GM21390 (cell line): ENCODE measurements around the gene CANT1.
"Not testable (repeated sequence)": the region's sequence is repeated elsewhere in the genome, so short reads cannot be mapped to it uniquely, and the experiment has no call there.

Experiments
- ATAC-seq: cut with Tn5 transposase; IDR thresholded peaks from one replicate; pipeline ENCODE4 v1.9.1; 2021; ENCODE audit not compliant: unreplicated experiment

CANT1 gene

DNA sequence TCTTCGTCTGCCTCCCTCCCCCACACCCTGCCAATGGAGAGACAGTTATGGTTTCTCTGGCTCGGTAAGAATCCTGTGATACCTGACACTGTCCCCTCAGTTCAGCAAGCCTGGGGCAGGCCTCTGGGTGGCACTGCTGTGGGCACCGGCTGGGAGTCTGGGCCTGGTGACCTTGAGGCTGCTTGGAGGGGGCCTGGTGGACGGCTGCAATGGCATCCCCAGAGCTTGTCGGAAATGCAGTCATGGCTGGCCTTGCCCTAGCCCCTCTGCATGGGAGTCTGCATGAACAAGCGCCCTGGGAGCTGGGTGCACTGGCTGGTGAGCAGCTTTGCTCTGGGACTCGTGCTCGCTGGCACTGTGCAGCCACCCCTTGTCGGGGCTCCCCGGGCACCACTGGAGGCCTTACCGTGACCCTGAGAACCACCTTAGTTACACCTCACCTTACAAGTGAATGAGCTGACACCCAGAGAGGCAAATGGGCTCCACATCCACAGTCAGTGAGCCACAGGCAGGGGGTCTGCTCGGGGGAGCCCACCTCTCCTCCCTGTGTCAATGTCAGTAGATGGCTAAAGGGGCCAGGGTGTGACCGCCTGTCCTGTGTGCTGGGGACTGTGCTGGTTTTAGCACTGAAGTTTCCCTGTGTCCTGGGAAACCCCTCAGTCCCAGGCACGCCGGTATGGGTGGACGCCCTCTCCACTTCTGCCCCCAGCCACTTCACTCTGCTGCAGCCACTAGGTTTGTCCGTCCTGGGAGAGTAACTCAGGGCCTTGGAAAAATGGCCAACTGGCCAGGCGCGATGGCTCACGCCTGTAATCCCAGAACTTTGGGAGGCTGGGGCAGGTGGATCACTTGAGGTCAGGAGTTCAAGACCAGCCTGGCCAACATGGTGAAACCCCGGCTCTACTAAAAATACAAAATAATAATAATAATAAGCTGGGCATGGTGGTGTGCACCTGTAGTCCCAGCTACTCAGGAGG lies 31.3 kb downstream of the CANT1 start:
- ATAC-seq: no peak

DNA sequence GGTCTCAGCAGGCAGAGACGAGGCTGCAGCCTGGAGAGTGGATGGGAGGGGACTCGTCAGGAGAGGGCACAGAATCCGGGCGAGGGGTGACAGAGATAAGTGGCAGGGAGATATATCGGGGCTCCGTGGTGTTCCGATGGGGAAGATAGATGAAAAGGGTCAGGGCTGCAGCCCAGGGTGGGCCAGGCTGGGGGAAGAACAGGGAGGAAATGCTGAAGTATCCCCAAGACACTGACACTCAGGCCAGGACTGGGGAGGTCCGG lies 32.0 kb downstream of the CANT1 start:
- ATAC-seq: no peak

DNA sequence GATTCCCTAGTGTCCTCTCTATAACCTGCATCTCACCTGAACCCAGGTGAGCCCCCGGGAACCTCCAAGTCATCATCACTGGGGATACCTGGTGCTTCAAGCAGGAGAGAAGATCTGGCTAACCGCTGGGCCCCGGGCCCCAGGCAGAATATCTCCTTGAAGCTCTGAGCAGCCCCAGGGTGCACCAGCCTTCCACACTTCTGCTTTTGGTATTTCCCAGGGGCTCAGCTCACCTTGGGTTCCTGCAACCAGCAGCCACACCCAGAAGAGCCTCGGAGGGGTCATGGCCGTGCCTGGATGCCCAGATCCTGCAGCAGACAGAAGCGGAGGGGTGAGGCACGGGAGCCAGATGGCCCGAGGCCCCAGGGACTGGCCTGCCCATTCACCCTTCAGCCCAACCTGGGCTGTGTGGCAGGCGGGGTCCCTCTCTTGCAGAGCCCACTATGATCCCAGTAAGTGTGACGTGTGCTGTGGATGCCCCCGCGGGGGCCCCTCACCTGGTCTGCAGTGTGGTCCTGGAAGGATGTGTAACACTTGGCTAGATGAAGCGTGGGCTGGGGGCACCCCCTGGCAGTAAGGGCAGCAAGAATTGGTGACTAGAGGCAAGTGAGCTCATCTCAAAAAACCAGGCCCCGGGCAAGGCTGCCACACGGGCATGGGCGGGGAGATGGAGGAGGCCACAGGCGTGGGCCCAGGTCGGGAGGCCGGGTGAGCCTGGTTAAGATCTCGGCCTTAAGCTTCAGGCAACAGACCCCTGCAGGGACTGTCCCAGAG lies 32.5 kb downstream of the CANT1 start:
- ATAC-seq: no peak

DNA sequence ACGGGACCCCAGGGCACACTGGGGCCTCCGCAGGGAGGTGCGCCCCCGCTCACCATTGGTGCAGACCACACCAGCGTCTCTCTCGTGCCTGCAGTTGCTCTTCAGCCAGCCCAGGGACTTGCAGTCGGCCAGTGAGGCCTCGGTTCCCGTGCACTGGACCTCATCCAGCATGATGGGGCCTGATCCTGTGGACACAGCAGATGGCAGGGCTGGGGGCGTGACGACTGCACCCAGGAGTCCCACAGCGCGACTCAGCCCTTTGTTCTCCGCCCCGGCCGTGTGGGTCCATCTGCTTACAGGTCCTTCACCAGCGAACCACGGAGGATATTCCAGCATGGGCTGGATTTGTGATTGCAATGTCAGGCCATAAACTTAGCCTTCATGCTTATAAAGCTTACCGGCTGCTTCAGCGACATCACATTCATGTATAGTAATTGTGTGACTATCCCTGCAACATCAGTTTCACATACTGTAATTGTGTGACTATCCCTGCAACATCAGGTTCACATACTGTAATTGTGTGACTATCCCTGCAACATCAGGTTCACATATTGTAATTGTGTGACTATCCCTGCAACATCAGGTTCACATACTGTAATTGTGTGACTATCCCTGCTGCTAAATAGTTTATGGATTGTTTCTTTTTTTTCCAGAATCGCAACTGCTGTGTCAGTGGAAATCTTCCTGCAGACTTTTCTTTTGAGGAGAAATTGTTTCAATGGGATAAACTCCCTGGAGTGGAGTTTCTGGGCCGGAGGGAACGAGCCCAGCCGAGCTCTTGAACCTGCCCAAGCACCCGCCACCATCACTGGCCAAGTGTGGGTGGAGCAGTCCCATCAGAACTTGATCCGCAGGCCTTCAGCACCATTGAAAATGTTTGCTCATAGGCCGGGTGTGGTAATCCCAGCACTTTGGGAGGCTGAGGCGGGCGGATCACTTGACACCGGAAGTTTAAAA lies 34.7 kb downstream of the CANT1 start:
- no peak for ATAC-seq

DNA sequence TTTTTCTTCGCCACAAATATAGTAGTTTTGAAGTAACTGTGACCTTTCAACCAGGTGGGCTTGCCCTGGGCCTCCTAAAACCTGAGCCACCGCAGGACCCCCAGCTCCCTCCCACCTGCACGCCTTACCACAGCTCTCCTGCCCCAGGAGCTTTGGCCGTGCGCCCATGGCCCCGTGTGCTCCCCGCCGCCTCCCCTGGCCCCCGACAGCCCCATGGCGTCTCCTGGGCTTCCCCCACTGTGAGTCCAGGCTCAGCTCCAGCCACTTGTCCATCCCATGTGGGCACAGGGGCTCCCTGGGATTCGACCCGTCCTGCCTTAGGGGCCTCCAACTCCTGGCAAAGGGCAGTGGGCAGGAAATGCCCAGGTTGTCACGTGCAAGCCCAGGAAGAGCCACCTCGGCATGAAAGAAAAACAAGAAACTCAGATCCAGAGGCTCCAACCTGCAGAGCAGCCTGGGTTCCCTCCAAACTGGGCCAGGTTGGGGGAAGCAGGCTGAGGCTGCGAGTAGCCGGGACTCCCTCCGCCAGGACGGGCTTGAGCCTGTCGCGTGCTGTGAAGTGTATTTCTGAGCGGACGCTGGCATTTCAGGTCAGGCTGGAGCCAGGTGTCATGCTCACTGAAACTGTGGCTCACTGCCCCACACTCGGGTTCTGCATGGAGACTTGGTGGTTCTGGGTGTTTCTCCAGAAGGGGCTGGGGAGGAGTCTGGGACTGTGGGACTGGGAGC lies 35.6 kb downstream of the CANT1 start:
- ATAC-seq: no peak

DNA sequence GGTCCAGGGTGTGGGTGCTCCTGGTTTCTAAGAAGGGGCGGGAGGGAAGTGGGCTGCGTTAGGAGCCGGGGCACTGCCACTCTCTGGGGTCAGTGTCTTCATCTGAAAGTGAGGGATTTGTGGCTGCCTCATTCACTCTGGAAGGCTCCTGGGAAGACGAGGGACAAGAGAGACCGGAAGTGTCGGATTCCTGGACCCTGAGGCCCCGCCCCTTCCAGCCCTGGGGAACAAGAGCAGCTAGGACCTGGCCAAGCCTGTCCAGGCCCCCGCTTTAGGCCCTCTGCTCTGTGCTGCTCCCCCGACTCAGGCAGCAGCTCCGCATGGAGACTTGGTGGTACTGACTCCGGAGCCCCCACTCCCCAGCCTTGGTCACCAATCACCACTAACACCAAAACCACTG lies 36.4 kb downstream of the CANT1 start:
- no peak for ATAC-seq

DNA sequence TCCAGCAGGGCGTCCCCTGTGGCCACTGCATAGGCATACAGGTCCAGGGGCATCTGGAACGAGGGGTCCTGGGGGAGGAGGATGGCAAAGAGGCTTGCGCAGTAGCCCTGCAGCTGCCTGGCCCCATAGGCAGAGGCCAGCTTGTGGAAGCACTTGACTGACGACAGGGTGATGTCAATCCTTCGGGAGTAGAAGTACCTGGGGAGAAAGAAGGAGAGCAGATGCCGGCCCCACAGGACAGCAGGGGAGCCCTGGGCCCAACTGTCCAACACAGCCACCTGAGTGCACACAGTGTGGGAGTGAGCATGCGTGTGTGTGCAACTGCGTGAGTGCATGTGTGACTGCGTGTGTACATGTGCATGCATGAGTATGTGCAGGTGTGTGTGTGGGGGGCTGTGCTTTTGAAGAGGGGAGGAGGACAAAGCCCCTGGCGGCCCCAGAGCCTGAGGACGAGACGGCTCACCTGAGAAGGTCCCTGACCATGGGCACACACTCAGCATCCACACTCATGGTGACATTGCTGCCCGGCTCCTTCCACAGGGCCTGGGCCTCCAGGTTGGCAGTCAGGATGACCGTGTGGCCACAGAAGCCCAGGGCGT lies 37.0 kb downstream of the CANT1 start:
- no peak for ATAC-seq

DNA sequence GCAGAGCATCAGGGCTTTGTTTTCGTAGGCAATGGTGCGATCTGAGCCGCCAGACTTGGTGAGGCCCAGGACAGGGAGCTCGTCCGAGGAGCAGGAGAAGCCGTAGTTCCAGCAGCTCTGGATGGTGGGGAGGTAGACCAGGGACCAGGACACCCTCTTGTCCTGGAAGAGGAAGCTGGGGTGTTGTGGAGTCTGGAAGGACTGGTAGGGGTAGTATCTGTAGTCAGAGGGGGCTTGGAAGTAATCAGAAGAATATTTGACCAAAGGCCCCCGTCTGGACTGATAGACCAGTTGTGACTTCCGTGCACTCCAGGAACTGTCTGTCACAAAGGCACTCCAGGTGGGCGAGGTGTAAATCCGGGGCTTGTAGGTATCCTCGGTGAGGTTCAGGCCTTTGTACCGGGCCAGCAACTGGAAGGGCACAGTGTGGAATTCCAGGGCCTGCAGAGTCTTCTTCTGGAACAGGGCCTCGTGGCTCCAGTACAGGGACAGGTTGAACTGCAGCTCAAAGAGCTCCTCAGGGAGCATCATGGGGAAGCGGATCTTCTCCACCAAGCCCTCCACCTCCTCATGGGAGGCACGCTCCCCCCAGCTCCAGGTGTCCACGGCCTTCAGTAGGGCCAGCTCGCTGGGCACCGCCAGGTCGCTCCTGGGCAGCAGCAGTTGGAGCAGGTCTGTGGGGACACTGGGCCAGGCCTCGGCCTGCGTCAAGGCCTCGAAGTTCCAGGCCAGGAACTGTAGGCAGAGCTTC lies 37.6 kb downstream of the CANT1 start:
- no peak for ATAC-seq

DNA sequence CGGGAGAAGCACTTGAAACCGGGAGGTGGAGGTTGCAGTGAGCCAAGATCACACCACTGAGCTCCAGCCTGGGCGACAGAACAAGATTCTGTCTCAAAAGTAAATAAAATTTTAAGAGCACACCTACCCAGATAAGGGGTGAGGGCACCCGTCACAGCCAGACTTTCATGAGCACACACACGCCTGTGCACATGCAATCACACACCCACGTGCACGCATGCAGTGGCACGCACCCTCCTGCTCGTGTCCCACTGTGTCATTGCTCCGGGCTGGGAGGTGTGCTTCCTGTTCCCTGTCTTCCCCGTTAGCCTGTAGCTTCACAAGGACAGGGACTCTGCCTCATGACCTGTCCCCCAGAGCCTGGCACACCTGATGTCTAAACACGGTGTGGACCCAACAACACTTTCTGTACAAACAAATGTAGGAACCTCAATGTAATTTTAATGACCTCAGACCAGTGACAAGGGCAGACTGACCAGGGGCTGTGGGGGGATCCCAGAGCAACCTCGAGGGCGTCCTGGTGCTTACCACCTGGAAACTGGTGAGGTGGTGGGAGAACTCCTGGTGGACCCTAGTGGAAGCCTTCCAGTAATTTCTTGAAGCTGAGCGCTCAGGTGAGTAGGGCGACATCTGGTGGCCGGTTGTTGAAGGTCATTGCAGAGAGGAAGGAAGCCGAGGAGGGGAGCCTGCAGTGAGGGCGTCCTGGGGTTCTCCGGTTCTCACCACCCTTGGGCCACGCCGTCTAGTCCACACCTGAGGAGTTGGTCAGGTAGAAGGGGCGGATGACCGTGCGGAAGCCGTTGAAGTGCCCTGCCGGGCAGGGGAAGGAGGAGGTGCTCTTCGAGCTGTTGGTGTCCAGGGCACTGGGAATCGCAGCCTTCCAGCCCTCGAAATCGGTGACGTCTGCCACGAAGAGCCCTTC lies 38.5 kb downstream of the CANT1 start:
- no peak for ATAC-seq

DNA sequence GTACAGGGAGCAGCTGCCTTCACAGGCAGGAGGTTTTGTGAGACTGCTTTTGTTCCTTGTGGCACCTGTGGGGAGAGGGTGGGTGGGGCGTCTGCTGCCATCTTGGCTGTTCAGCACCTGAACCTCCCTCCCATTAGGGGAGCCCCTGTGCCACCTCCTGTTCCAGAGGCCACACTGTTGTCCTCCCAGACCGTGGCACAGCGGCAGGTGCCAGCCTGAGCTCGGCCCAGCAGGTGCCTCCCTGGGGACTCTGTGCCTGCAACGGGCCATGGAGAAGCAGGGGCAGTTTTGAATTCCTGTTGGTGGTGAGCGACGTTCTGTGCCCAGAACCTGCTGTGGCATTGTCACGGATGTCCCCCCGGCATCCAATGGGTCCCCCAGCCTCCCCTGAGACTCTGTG lies 39.7 kb downstream of the CANT1 start:
- ATAC-seq: no peak

DNA sequence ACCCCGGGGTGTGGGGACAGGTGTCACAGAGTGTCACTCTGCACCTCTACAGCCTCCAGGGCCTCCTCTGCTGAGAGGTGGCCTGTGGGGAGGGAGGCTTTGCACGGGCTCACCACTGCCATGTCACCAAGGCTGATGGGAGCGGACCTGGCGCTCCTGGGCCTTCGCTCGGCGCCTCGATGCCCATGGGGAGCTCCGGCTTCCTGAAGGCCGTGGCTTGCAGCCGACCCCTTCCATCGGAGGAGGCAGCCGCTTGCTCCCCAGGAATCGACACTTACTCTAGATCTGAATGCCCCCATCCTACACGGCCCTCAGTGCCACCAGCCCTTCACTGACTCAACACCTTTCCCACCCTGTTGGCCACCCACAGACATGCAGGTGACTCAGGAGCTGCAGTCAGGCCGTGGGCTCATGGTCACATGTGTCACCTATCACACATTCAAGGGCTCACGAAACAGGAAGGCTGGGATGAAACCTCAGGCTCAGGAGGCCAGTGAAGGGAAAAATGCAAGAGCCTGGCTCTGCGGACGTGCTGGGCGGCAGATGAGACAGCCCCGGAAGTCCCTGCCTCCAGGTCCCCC lies 41.7 kb downstream of the CANT1 start:
- no peak for ATAC-seq

DNA sequence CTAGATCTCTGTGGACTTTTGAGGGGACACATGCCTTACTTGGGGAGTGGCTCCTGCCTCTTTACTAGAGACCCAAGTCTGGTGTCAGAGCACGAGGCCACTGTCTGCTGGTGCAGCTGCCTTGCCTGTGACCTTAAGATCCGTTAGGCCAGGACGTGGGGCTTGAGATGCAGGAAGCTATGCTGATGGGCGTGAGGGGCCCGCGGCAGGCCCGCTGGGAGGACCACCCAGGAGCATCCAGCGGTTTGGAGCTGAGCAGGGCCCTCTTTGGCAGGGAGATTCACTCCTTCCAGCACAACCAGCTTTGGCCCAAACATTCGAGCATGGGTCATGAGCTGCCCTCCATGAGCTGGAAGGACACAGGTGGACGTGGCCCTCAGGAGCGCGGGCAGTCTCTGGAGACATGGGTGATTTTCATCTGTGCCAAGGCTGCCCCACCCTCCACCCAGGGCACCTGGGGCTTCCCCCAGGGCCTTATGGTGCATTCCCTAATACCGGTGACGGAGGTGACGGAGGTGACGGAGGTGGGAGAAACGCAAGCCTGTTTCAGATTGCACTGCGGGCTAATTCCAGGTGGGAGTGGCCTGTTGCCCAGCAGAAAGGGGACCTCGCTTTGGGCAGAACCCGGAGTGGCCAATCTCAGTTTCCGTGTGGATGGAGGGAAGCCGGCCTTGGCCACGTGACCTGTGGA lies 42.5 kb downstream of the CANT1 start:
- ATAC-seq: no peak

DNA sequence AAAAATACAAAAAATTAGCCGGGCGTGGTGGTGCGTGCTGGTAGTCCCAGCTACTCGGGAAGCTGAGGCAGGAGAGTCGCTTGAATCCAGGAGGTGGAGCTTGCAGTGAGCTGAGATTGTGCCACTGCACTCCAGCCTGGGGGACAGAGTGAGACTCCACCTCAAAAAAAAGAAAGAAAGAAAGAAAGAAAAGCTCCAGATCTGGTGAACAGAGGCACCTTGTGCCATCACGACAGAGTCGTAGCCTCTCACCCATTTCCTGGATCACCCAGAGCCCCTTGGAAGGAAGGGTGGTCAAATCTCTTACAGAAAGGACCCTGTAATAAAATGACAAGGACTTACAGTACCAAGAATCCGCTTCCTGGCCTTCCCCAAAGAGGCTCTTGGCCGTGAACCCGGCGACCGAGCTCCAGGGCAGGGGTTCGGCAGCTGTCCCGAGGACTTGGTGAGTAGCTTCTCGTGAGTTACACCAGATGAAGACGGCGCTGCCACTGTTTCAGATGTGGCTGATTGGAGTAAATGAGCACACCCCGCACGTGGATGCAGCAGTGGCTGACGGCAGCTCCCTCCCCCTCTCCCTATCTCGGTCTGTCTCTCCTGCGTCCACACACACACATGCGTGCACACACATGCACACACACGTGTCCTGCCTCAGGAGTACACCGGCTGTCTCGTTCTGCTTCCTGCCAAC lies 43.3 kb downstream of the CANT1 start:
- ATAC-seq: no peak

DNA sequence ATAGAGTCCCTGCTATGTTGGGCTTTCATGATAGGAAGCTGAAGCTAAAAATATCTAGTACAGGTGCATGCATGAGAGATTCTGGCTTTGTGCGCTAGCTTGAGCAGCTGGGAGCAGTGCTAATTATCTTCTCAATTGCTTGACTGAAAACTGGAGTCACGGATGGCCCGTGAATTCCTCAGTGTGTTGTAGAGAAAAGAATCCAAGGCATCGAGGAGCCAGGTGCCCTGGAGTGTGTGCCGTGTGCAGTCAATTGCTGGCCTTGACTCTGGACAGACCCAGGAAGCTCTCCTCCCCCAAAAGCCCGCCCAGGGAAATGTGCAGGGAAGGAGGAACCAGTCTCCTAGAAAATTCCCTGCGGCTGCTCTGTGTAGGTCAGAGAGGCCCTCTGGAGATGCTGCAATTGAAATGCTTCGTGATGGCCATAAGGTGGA lies 44.1 kb downstream of the CANT1 start:
- ATAC-seq: no peak

DNA sequence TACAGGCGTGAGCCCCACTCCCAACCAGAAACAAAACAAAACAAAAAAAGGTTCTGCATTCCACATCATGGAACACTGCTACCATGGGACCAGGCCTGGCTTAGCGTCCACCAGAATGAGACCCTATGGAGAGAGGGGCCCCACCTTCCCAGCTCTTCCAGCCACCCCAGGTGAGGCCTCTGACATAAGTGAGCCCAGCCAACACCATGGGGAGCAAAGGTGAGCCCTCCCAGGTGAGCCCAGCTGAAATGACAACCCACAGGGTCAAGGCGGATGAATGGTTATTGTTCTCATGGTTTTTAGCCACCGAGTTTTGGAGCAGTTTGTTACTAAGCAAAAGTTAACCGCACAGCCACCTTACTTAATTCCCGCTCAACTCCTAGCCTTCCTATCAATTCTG lies 46.2 kb downstream of the CANT1 start:
- no peak for ATAC-seq

DNA sequence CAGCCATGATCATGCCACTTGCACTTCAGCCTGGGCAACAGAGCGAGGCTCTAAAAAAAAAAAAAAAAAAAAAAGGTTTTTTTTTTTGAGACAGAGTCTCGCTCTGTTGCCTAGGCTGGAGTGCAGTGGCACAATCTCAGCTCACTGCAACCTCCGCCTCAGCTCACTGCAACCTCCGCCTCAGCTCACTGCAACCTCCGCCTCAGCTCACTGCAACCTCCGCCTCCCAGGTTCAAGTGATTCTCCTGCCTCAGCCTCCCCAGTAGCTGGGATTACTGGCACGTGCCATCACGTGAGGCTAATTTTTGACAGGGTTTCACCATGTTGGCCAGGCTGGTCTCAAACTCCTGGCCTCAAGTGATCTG lies 46.6 kb downstream of the CANT1 start:
- not testable (repeated sequence) for ATAC-seq
